IgD-negative memory B cell (primary cell): ENCODE results near the gene ITGB2. TPM values are rescaled to one million over a fixed set of nuclear protein-coding genes. Genes with fewer than 3 reads are reported as not detected.
"Not testable (repeated sequence)": the region's sequence is repeated elsewhere in the genome, so short reads cannot be mapped to it uniquely, and the experiment has no call there.

Source experiments
- H3K27ac Mint-ChIP-seq, 3 donors: one replicate each; pipeline ENCODE4 v1.8.0; 2020 to 2022; ENCODE audit warnings: mild to moderate bottlenecking in 3 of 3, mixed read lengths in 3 of 3, moderate library complexity in 1 of 3
- H3K27me3 Mint-ChIP-seq: one replicate; pipeline ENCODE4 v1.8.0; 2021; ENCODE audit warnings: mixed read lengths
- H3K36me3 Mint-ChIP-seq: one replicate; pipeline ENCODE4 v1.8.0; 2020; ENCODE audit warnings: mild to moderate bottlenecking, mixed read lengths
- H3K4me1 Mint-ChIP-seq, 3 donors: one replicate each; pipeline ENCODE4 v1.8.0; 2020 to 2022; ENCODE audit warnings: mixed read lengths in 3 of 3, mild to moderate bottlenecking in 1 of 3
- H3K4me3 Mint-ChIP-seq, 4 donors: one replicate each; pipeline ENCODE4 v1.8.0; 2020 to 2022; ENCODE audit warnings: mild to moderate bottlenecking in 4 of 4, mixed read lengths in 4 of 4, moderate library complexity in 3 of 4
- H3K9me3 Mint-ChIP-seq, 3 donors: one replicate each; pipeline ENCODE4 v1.8.0; 2020 to 2021; ENCODE audit warnings: mixed read lengths in 3 of 3, mild to moderate bottlenecking in 1 of 3
- polyA plus RNA-seq: library from polyadenylated mRNA; unstranded; fragments of 300-500 nt; fragmentation: Illumina TruSeq; gene quantifications from one replicate; pipeline ENCODE4 v1.2.3, GENCODE V29; 2021

The ITGB2 gene
- polyA plus RNA-seq, 1 donor from 2014 or later, result 294 TPM

DNA sequence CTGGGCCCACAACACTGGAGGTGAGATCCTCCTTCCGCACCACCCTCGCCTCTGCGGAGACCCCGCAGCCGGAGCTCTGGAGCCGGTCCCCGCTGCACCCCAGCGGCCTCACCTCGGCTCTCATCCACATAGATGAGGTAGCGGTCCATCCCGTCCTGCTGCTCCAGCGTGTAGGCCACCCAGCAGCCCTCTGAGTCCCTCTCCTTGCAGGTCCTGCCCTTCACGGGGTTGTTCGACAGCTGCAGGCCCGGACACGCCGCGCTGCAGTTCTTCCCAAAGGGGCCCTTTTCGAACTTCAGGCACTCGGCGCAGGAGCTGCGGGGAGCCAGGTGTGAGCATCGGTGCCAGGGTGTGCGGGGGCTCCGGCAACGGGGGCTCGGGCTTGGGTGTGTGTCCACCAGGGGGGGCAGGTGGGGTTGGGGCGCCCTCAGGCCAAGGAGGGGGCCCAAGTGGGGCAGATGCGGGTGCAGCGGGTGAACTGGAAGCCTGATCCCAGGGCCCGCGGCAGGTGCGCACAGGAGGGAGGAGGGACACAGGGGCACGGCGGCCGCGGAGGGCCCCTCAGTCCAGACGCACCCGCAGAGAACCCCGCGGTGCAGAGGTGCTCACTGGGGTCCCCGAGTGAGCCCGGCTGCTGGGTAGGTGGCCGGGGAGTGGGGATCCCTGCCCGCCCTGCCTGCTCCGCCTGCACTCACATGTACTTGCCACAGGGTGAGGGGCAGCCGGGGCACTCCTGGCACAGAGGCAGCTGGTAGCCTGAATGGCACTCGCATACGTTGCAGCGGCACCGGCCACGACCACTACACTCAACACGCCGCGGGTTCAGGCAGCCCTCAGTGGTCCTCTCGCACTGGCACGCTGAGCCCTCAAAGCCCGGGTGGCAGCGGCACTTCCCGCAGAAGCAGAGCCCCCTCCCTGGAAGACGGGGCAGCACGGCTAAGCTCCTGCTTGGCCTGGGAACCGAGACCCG is 31.8 kb downstream of the ITGB2 start:
- Mint-ChIP-seq H3K4me1 (peaks cover 5 to 9% (median 9%) of the 10 kb centered on the region in 3 donors), H3K27ac (no peak overlapping the region), H3K27me3 (no peaks in the 10 kb centered on the region), H3K4me3 (no peak overlapping the region), H3K9me3 (no peaks in the 10 kb centered on the region), H3K36me3 (no peaks in the 10 kb centered on the region)

DNA sequence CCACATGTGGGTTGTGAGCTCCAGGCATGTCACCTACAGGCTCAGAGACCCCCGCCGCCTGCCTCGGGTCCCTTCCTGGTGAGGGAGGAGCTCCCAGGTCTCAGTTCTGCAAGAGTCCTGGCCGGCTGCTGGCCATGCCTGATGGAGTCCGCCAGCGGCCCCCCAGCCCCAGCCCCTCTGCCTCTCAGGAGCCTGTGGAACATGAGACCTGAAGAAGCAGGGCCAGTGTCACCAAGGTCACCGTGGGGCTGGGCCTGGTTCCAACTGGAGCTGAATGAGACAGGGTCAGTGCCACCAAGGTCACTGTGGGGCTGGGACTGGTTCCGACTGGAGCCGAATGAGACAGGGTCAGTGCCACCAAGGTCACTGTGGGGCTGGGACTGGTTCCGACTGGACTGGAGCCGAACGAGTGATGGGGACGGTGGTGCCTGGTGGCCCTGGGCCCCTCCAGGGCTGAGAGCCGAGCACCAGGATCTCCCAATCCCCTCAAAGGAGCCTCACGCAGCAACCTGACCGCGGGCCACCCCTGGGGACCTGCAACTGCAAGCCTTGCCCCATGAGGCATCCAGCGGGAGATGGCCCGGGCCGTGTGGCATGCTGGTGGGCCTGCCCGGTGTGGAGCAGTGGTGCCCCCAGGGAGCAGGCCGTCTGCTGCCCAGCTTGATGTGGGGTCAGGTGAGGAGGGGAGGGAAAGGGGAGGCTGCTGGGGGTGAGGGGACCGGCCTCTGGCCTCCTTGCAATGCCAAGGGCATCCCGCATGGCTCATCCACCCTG is 32.7 kb downstream of the ITGB2 start:
- H3K27ac Mint-ChIP-seq, result no peak overlapping the region

DNA sequence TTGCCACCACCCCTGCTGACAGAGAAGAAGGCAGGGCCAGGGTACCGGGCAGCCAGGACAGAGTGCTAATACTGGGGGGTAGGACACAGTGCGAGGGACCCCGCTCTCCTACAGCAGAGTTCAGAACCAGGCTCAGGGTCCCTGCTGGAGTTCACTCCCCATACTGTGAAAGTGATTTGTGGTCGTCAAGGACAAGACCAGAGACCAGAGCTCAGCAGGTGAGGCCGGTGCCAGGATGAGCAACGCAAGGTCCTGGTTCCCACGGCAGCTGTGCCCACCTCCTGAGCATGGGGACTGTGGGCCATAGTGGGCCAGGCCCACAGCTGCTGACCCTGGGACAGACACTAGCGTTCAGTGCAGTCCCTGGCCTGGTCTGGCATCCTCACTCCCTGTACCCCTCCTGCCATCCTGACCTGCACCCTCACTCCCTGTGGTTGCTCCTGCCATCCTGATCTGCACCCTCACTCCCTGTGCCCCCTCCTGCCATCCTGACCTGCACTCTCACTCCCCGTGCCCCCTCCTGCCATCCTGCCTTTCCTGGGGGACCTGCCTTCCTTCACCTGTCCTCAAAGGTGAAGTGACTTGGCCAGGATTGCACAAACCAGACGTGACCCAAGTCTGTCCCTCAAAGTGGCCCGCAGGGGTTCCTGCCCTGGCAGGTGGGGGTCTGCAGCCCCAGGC is 33.4 kb downstream of the ITGB2 start:
- Mint-ChIP-seq H3K9me3 (no peaks in the 10 kb centered on the region), H3K36me3 (no peaks in the 10 kb centered on the region), H3K4me3 (no peak overlapping the region)

More for the DNA sequence above, 32.7 kb downstream of the ITGB2 start:
- Mint-ChIP-seq H3K4me3 (no peak overlapping the region), H3K36me3 (no peaks in the 10 kb centered on the region), H3K4me1 (peaks cover 5 to 8% (median 5%) of the 10 kb centered on the region in 3 donors), H3K27me3 (no peaks in the 10 kb centered on the region), H3K9me3 (no peaks in the 10 kb centered on the region)

DNA sequence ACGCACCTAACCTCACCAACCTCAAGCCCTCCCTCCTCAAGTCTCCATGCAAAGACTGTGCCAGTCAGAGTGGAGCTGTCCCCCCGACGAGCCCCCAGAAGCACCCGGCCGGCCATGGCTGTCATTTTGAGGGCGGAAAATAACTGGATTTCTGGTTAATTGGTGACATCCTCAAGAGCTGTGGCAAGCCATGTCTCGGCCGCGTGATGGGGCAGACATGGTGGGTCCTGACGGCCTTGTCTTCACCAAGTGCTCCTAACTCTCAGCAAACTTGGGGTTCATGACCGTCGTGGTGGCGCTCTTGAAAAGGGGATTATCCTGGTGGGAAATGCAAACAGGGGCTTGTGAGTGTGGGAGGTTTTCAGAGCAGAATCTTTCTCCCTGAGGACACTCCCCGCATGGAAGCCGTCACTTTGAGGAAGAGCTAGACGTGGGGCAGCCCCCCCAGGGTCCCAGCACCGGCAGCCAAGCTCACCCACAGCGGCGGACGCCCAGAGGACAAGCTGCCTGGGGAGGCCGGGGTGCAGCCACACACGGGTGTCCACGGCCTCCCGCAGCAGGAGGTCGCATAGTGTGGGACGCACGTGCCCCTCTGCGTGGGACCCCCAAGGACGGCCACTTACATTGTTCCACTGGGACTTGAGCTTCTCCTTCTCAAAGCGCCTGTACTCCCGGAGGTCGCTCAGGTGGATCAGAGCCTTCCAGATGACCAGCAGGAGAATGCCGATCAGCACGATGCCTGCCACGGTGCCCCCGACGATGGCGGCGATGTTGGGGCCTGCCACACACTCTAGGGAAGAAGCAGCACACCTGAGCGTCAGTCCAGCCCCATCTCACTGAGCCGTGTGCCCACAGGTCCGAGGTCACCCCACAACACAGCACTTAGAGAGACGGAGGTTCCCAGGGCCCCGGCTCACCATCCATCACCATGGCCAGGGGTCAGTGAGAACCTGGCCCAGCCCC is 34.3 kb downstream of the ITGB2 start:
- H3K4me3 Mint-ChIP-seq, result no peak overlapping the region
- no peaks in the 10 kb centered on the region for H3K9me3 Mint-ChIP-seq
- H3K27me3 Mint-ChIP-seq, result no peaks in the 10 kb centered on the region
- H3K27ac Mint-ChIP-seq, result peak overlapping the region in 1 of 3 donors; percentile 35
- H3K4me1 Mint-ChIP-seq, result peaks cover 8 to 13% (median 11%) of the 10 kb centered on the region in 3 donors
- no peaks in the 10 kb centered on the region for H3K36me3 Mint-ChIP-seq

More for the DNA sequence above, 33.4 kb downstream of the ITGB2 start:
- peak overlapping the region in 1 of 3 donors; percentile 35 for H3K27ac Mint-ChIP-seq
- peaks cover 0 to 4% (median 2%) of the 10 kb centered on the region in 3 donors for H3K4me1 Mint-ChIP-seq
- no peaks in the 10 kb centered on the region for H3K27me3 Mint-ChIP-seq

DNA sequence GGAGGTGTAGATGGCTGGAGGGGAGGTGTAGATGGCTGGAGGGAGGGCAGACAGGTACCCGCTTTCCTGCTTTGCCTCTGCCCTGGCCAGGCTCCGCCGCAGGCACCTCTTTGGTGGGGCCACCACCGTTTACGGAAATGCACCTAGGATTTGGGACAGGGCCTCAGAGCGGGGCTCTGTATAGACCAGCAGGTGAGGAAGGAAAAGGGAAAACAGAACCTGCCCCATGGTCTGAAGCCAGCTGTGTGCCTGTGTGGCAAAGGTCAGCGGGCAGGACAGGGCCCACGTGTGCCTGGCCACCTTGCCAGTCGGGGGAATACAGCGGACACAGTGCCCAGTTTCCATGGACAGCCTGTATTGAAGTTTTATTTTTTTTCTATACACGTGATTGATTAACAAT is 35.1 kb downstream of the ITGB2 start:
- Mint-ChIP-seq H3K27me3 (no peaks in the 10 kb centered on the region), H3K9me3 (no peaks in the 10 kb centered on the region), H3K27ac (peak overlapping the region in 1 of 3 donors; percentile 25), H3K36me3 (no peaks in the 10 kb centered on the region), H3K4me1 (peaks cover 16 to 21% (median 19%) of the 10 kb centered on the region in 3 donors), H3K4me3 (no peak overlapping the region)

DNA sequence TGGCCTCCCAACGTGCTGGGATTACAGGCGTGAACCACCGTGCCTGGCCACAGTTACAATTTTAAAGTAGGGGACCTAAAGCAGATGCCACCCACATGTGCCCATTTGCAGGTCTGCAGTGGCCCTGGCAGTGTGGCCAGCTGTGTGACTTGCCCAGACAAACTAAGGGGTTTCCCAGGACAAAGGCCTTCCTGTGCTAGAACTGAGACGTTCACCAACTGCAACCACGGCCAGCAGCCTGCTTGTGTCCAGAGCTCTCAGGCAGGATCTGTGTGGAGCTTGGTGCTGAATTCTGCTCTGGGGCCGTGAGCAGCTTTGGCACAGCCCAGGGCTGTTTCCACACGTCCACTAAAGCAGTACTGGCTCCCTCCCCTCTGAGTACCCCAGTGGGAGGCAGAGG is 36.6 kb downstream of the ITGB2 start:
- no peaks in the 10 kb centered on the region for H3K36me3 Mint-ChIP-seq
- H3K4me1 Mint-ChIP-seq, result peaks cover 18 to 24% (median 24%) of the 10 kb centered on the region in 3 donors
- no peak overlapping the region for H3K4me3 Mint-ChIP-seq
- H3K9me3 Mint-ChIP-seq, result no peaks in the 10 kb centered on the region
- H3K27me3 Mint-ChIP-seq, result no peaks in the 10 kb centered on the region
- H3K27ac Mint-ChIP-seq, result peak overlapping the region in 2 of 3 donors; percentile 14 to 54

DNA sequence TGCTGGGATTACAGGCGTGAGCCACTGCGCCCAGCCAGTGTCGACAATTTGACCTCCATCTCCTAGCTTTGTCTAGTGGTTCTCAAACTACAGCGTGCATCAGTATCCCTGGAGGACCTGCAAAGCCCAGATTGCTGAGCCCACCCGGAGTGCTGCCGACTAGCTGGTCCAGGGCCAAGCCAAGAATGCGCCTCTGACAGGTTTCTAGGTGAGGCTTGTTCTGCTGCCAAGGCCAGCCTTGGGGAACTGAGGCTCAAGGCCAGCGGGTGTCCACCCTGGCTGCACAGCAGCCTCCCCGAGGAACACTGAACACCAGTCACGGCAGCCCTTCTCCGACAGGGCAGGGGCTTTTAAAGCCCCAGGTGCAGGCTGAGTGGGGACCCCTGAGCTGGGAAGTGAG is 37.4 kb downstream of the ITGB2 start:
- Mint-ChIP-seq H3K27ac (no peak overlapping the region), H3K27me3 (no peaks in the 10 kb centered on the region), H3K4me1 (peaks cover 24 to 29% (median 25%) of the 10 kb centered on the region in 3 donors), H3K36me3 (no peaks in the 10 kb centered on the region), H3K4me3 (no peak overlapping the region), H3K9me3 (no peaks in the 10 kb centered on the region)

DNA sequence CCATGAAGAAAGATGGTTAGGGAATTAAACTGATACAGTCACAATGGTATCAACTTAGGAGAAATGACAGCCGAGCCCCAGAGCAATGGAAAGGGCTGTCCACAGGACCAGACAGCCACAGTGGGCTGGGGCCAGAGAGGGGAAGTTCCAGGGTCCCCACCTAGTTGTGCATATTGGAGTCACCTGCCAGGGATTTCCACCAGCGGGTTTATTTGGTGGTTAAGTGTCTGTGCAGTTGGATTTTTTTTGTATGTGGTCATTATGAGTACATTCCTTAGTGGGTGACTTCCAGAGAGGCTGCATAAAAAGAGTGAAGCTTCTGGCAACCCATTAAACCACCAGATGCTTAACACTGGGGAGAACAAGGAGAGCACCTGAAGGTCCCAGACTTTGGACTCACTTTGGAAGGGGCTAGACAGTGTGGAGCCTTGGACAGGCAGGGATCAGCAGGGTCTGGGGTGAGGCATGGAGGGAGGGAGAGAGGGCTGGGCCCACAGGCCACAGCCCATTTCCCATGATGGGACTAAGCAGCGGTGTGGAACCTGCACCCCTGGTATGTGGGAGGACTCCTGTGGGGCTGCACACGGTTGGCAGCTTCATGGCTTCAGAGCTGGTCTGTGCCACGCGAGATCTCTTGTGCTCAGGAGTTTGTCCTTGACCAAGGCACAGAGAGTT is 39.4 kb downstream of the ITGB2 start:
- peak overlapping the region; percentile 0 to 83 (median 7) for H3K27ac Mint-ChIP-seq

DNA sequence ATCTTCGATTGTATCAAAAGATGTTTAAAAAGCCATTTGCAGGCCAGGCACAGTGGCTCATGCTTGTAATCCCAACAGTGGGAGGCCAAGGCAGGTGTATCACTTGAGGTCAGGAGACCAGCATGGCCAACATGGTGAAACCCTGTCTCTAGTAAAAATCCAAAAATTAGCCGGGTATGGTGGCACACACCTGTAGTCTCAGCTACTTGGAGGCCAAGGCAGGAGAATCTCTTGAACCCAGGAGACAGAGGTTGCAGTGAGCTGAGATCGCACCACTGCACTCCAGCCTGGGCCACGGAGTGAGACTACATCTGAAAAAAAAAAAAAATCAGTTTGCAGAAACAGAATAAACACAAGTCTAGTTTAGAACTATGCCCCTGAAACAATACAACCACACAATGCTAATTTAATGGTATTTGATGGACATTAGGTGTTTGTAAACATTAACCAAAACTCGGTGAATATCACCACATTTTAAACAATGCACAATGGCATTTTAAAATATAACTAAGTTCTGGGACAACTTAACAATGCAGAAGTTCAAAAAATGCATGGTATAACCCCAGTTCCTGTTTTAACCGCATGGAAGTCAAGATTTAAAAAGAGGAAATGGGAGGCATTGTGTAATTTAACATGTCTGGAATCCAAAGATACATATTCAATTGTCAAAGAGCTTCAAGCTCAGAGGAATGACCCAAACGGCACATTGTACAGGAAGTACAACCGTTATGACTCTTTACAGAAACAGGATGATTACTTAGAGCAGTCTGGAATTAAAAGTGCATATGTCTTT is 40.1 kb downstream of the ITGB2 start:
- Mint-ChIP-seq H3K27ac (peak overlapping the region; percentile 0 to 21 (median 7)), H3K27me3 (no peaks in the 10 kb centered on the region), H3K4me3 (peak overlapping the region in 3 of 4 donors; percentile 6 to 44 (median 15)), H3K36me3 (no peaks in the 10 kb centered on the region), H3K9me3 (no peaks in the 10 kb centered on the region), H3K4me1 (peaks cover 24 to 41% (median 31%) of the 10 kb centered on the region in 3 donors)

More for the DNA sequence above, 39.4 kb downstream of the ITGB2 start:
- Mint-ChIP-seq H3K36me3 (no peaks in the 10 kb centered on the region), H3K9me3 (no peaks in the 10 kb centered on the region), H3K27me3 (no peaks in the 10 kb centered on the region), H3K4me3 (peak overlapping the region in 2 of 4 donors; percentile 15 to 83), H3K4me1 (peaks cover 22 to 39% (median 30%) of the 10 kb centered on the region in 3 donors)

DNA sequence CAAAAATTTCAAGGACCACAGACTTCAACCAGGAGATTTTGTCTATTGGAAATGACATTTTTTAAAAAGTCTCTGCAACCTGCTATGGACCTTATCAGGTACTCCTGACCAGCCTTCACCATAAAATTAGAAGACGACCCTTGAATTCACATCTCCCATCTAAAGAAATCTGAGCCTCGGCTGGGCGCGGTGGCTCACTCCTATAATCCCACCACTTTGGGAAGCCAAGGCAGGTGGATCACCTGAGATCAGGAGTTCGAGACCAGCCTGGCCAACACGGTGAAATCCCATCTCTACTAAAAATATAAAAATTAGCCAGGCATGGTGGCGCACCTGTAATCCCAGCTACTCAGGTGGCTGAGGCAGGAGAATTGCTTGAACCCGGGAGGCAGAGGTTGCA is 41.5 kb downstream of the ITGB2 start:
- not testable (repeated sequence) for H3K4me3 Mint-ChIP-seq, H3K27ac Mint-ChIP-seq, H3K36me3 Mint-ChIP-seq, H3K9me3 Mint-ChIP-seq, H3K27me3 Mint-ChIP-seq
- H3K4me1 Mint-ChIP-seq, result peaks cover 28 to 46% (median 45%) of the 10 kb centered on the region in 3 donors

DNA sequence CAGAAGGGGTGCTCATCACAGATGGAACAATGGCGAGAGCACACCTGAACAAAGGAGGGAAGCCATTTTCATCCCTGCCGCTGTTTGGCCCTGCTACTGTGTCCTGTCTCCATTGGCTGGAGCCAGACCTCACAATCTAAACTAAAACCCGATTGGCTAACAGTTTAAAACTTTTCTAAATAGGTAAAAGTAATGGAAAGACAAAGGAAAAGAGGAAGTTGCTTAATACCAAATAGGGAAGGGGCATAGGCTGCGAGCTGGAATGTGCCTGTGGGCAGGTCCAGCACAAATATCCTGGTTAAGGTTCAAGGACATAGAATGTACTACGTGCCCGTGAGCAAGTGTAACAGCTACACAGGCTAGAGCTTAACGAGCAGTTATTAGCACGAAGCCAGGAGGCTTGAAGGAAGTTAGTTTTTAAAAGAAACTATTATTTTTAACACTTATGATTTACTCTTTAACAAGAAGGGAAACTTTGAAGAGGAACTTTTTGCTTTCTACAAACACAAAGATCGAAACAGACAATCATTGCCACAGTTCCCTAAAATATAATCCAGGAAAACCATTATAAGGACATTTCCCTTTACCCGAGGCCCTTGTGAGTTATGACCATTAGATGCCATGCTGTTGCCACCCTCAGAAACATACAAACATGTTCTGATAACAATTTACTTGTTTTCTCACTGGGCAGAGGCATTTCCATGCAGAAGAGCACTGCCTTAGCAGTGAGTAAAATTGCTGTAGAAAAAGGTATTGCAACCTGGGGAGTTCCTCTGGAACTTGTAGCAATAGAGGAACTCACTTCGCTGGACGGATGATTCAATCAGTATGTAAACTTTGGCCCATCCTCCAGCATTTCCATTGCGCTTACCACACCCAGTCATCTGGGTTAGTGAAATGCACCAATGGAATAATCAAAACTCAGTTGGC is 42.4 kb downstream of the ITGB2 start:
- H3K27ac Mint-ChIP-seq, result peak overlapping the region in 2 of 3 donors; percentile 20 to 65

More for the DNA sequence above, 42.4 kb downstream of the ITGB2 start:
- H3K9me3 Mint-ChIP-seq, result no peaks in the 10 kb centered on the region
- H3K4me3 Mint-ChIP-seq, result peak overlapping the region in 2 of 4 donors; percentile 53 to 76
- no peaks in the 10 kb centered on the region for H3K36me3 Mint-ChIP-seq
- H3K27me3 Mint-ChIP-seq, result no peaks in the 10 kb centered on the region
- peaks cover 28 to 46% (median 46%) of the 10 kb centered on the region in 3 donors for H3K4me1 Mint-ChIP-seq
